Measurements from ENCODE around the gene HK2.

Gene HK2

GRCh38 chr2:74873012-74873665, 39.2 kb downstream of the HK2 start:
- H3K4me3 ChIP-seq (ENCODE audit: low read depth in 1 of 2, low read length in 2 of 2): no peak overlapping the region
- no peaks in the 10 kb centered on the region for H3K9me3 ChIP-seq (ENCODE audit: control insufficient read depth in 1 of 2, low read length in 2 of 2)
- H3K36me3 ChIP-seq (ENCODE audit: control insufficient read depth in 1 of 2, insufficient read depth in 2 of 2, low read length in 2 of 2): peaks cover 0 to 4% of the 10 kb centered on the region in 2 donors
- peaks cover 0 to 1% of the 10 kb centered on the region in 2 donors for H3K4me1 ChIP-seq (ENCODE audit: control insufficient read depth in 1 of 2, insufficient read depth in 2 of 2, low read length in 2 of 2)
- no peak overlapping the region for H3K27ac ChIP-seq (ENCODE audit: low read length)
- H3K27me3 ChIP-seq (ENCODE audit: low read depth, low read length): no peaks in the 10 kb centered on the region

GRCh38 chr2:74873678-74874640, 40.0 kb downstream of the HK2 start:
- no peaks in the 10 kb centered on the region for H3K9me3 ChIP-seq (ENCODE audit: control insufficient read depth in 1 of 2, low read length in 2 of 2)
- no peaks in the 10 kb centered on the region for H3K27me3 ChIP-seq (ENCODE audit: low read depth, low read length)
- no peak overlapping the region for H3K27ac ChIP-seq (ENCODE audit: low read length)
- H3K4me1 ChIP-seq (ENCODE audit: control insufficient read depth in 1 of 2, insufficient read depth in 2 of 2, low read length in 2 of 2): no peaks in the 10 kb centered on the region
- H3K4me3 ChIP-seq (ENCODE audit: low read depth in 1 of 2, low read length in 2 of 2): no peak overlapping the region
- peaks cover 0 to 6% of the 10 kb centered on the region in 2 donors for H3K36me3 ChIP-seq (ENCODE audit: control insufficient read depth in 1 of 2, insufficient read depth in 2 of 2, low read length in 2 of 2)

GRCh38 chr2:74876081-74876886, 42.4 kb downstream of the HK2 start:
- Histone ChIP-seq H3K4me1 (ENCODE audit: control insufficient read depth in 1 of 2, insufficient read depth in 2 of 2, low read length in 2 of 2) (no peaks in the 10 kb centered on the region), H3K27ac (ENCODE audit: low read length) (no peak overlapping the region), H3K36me3 (ENCODE audit: control insufficient read depth in 1 of 2, insufficient read depth in 2 of 2, low read length in 2 of 2) (peaks cover 11 to 14% of the 10 kb centered on the region in 2 donors)

GRCh38 chr2:74877376-74877775, 43.4 kb downstream of the HK2 start:
- H3K4me1 ChIP-seq (ENCODE audit: control insufficient read depth in 1 of 2, insufficient read depth in 2 of 2, low read length in 2 of 2): no peaks in the 10 kb centered on the region
- no peaks in the 10 kb centered on the region for H3K27me3 ChIP-seq (ENCODE audit: low read depth, low read length)
- H3K4me3 ChIP-seq (ENCODE audit: low read depth in 1 of 2, low read length in 2 of 2): no peak overlapping the region
- no peaks in the 10 kb centered on the region for H3K9me3 ChIP-seq (ENCODE audit: control insufficient read depth in 1 of 2, low read length in 2 of 2)
- H3K27ac ChIP-seq (ENCODE audit: low read length): no peak overlapping the region
- peaks cover 12 to 14% of the 10 kb centered on the region in 2 donors for H3K36me3 ChIP-seq (ENCODE audit: control insufficient read depth in 1 of 2, insufficient read depth in 2 of 2, low read length in 2 of 2)

More at GRCh38 chr2:74876081-74876886, 42.4 kb downstream of the HK2 start:
- no peaks in the 10 kb centered on the region for H3K27me3 ChIP-seq (ENCODE audit: low read depth, low read length)
- H3K4me3 ChIP-seq (ENCODE audit: low read depth in 1 of 2, low read length in 2 of 2): no peak overlapping the region
- H3K9me3 ChIP-seq (ENCODE audit: control insufficient read depth in 1 of 2, low read length in 2 of 2): no peaks in the 10 kb centered on the region

GRCh38 chr2:74877781-74878433, 44.0 kb downstream of the HK2 start:
- H3K27me3 ChIP-seq (ENCODE audit: low read depth, low read length): no peaks in the 10 kb centered on the region
- H3K4me1 ChIP-seq (ENCODE audit: control insufficient read depth in 1 of 2, insufficient read depth in 2 of 2, low read length in 2 of 2): no peaks in the 10 kb centered on the region
- H3K9me3 ChIP-seq (ENCODE audit: control insufficient read depth in 1 of 2, low read length in 2 of 2): no peaks in the 10 kb centered on the region
- H3K27ac ChIP-seq (ENCODE audit: low read length): no peak overlapping the region
- H3K36me3 ChIP-seq (ENCODE audit: control insufficient read depth in 1 of 2, insufficient read depth in 2 of 2, low read length in 2 of 2): peaks cover 12 to 14% of the 10 kb centered on the region in 2 donors
- no peak overlapping the region for H3K4me3 ChIP-seq (ENCODE audit: low read depth in 1 of 2, low read length in 2 of 2)

GRCh38 chr2:74878551-74878950, 44.6 kb downstream of the HK2 start:
- Histone ChIP-seq H3K9me3 (ENCODE audit: control insufficient read depth in 1 of 2, low read length in 2 of 2) (no peaks in the 10 kb centered on the region), H3K36me3 (ENCODE audit: control insufficient read depth in 1 of 2, insufficient read depth in 2 of 2, low read length in 2 of 2) (peaks cover 12 to 14% of the 10 kb centered on the region in 2 donors), H3K27me3 (ENCODE audit: low read depth, low read length) (no peaks in the 10 kb centered on the region), H3K4me3 (ENCODE audit: low read depth in 1 of 2, low read length in 2 of 2) (no peak overlapping the region), H3K27ac (ENCODE audit: low read length) (no peak overlapping the region), H3K4me1 (ENCODE audit: control insufficient read depth in 1 of 2, insufficient read depth in 2 of 2, low read length in 2 of 2) (no peaks in the 10 kb centered on the region)

- Histone ChIP-seq H3K27ac (ENCODE audit: low read length) (no peak overlapping the region), H3K9me3 (ENCODE audit: control insufficient read depth in 1 of 2, low read length in 2 of 2) (no peaks in the 10 kb centered on the region), H3K4me3 (ENCODE audit: low read depth in 1 of 2, low read length in 2 of 2) (no peak overlapping the region), H3K36me3 (ENCODE audit: control insufficient read depth in 1 of 2, insufficient read depth in 2 of 2, low read length in 2 of 2) (peaks cover 14 to 19% of the 10 kb centered on the region in 2 donors), H3K4me1 (ENCODE audit: control insufficient read depth in 1 of 2, insufficient read depth in 2 of 2, low read length in 2 of 2) (no peaks in the 10 kb centered on the region), H3K27me3 (ENCODE audit: low read depth, low read length) (no peaks in the 10 kb centered on the region)
Measured at GRCh38 chr2:74880054-74880728, 46.3 kb downstream of the HK2 start.

- peaks cover 14 to 24% of the 10 kb centered on the region in 2 donors for H3K36me3 ChIP-seq (ENCODE audit: control insufficient read depth in 1 of 2, insufficient read depth in 2 of 2, low read length in 2 of 2)
- no peaks in the 10 kb centered on the region for H3K9me3 ChIP-seq (ENCODE audit: control insufficient read depth in 1 of 2, low read length in 2 of 2)
- no peak overlapping the region for H3K27ac ChIP-seq (ENCODE audit: low read length)
- H3K4me1 ChIP-seq (ENCODE audit: control insufficient read depth in 1 of 2, insufficient read depth in 2 of 2, low read length in 2 of 2): no peaks in the 10 kb centered on the region
- H3K27me3 ChIP-seq (ENCODE audit: low read depth, low read length): no peaks in the 10 kb centered on the region
- no peak overlapping the region for H3K4me3 ChIP-seq (ENCODE audit: low read depth in 1 of 2, low read length in 2 of 2)
Measured at GRCh38 chr2:74881176-74881575, 47.2 kb downstream of the HK2 start.

- peaks cover 14 to 24% of the 10 kb centered on the region in 2 donors for H3K36me3 ChIP-seq (ENCODE audit: control insufficient read depth in 1 of 2, insufficient read depth in 2 of 2, low read length in 2 of 2)
- H3K27ac ChIP-seq (ENCODE audit: low read length): no peak overlapping the region
- H3K27me3 ChIP-seq (ENCODE audit: low read depth, low read length): no peaks in the 10 kb centered on the region
- no peaks in the 10 kb centered on the region for H3K4me1 ChIP-seq (ENCODE audit: control insufficient read depth in 1 of 2, insufficient read depth in 2 of 2, low read length in 2 of 2)
- H3K4me3 ChIP-seq (ENCODE audit: low read depth in 1 of 2, low read length in 2 of 2): no peak overlapping the region
- H3K9me3 ChIP-seq (ENCODE audit: control insufficient read depth in 1 of 2, low read length in 2 of 2): no peaks in the 10 kb centered on the region
Measured at GRCh38 chr2:74881626-74882298, 47.8 kb downstream of the HK2 start.

GRCh38 chr2:74882299-74882687, 48.4 kb downstream of the HK2 start:
- Histone ChIP-seq H3K27ac (ENCODE audit: low read length) (no peak overlapping the region), H3K36me3 (ENCODE audit: control insufficient read depth in 1 of 2, insufficient read depth in 2 of 2, low read length in 2 of 2) (peaks cover 14 to 24% of the 10 kb centered on the region in 2 donors), H3K9me3 (ENCODE audit: control insufficient read depth in 1 of 2, low read length in 2 of 2) (no peaks in the 10 kb centered on the region), H3K27me3 (ENCODE audit: low read depth, low read length) (no peaks in the 10 kb centered on the region), H3K4me3 (ENCODE audit: low read depth in 1 of 2, low read length in 2 of 2) (no peak overlapping the region), H3K4me1 (ENCODE audit: control insufficient read depth in 1 of 2, insufficient read depth in 2 of 2, low read length in 2 of 2) (no peaks in the 10 kb centered on the region)
